ENCODE measurements around the gene UBE2D2.

DNA sequence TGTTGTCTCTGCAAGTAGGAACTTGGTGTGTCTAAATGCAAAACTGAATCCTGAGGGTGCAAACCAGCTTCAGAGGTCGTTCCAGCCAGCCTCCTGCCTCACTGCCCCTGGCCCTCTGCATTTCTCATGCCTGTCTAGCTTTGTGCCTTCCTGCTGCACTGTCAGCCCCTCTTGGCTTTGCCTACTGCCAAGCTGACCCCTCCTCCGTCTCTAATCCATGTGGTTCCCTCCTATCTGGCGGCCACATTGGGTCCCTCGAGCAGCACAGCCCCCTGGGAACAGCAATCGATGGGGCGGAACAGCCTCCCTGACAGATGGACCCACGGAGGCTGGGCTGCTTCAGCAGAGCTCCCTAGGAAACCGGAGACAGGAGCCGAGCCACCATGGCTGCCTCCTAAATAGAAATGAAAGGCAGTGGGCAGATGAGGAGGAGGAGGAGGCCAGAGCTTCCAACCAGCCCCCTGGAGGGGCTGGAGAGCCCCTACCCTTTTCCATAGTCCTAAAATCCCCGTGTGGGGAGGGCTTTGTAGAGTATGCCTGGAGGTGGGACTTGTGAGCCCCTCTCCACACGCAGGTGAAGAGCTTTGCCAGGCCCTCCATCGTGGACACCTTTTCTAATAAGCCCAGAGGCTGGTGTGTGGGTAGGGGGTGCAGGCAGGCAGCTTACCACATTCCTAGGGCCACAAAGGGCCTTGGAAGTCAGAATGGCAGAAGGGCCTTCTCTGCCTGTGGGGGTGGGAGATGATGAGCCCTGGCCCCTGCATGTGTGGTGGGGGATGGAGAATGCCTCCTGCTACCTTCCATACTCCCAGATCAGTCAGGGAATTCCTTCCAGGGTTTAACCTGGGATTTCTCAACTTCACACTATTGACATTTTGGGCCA lies 77.8 kb downstream of the UBE2D2 start:
- TF ChIP-seq POLR2A (IDR thresholded peaks at IDR 0.05) = no peak
- no peak for TF ChIP-seq CTCF (IDR thresholded peaks at IDR 0.05)
